SIG-M5 (cell line): Measurements from ENCODE around the gene COBLL1.
"Not testable (repeated sequence)": the region's sequence is repeated elsewhere in the genome, so short reads cannot be mapped to it uniquely, and the experiment has no call there.

ENCODE experiments used
- DNase-seq: peaks from one replicate; lab custom pipeline; 2025; lab: John Stamatoyannopoulos, UW

COBLL1 gene

DNA sequence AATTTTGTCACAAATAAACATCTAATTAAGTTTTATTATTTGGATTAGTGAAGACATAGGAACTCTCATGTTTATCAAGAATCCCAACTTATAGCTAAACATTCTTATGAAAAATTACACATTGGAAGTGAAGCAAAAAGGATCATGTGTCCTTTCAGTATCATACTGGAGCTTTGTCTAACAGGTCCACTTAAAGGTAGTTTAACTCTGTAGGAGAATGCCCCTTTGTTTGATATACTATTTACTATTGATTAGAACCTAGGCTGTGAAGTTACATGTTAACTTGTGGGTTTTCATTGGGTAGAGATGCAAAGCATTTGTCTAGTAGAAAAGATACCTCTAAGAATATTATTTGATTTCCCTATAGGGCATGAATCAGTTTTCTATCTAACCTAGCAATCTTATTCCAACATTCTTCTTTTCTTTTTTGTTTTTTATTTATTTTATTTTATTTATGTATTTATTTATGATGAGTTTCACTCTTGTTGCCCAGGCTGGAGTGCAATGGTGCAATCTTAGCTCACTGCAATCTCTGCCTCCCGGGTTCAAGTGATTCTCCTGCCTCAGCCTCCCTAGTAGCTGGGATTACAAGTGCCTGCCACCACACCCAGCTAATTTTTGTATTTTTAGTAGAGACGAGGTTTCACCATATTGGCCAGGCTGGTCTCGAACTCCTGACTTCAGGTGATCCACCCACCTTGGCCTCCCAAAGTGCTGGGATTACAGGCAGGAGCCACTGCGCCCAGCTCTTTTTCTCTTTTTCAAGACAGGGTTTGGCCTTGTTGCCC, 18.5 kb upstream of the COBLL1 start:
- DNase-seq: not testable (repeated sequence)

DNA sequence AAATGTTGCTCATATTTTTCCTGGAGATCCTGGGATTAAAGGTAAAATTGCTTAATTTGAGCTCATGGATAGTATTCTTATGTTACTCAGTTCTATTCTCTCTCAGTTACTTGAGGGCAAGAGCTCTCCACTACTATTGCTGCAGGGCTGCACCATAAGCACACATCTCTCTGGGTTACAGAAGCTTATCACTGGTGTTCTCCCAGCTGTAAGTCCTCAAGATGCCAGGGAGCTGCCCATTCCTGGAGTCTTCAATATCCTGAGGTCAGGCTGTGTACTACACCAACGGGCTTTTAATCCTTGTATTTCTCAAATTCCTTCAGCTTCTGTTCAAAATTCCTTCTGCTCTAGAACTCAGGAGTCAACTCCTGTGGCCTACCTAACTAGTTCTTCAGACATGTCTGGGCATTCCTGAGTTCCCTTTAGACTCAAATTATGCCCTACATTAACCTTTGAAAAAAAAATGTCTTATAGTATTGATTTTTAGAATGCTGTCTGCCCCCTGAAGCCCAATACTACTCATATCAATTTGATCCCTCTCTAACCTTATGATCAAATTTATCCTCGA, 17.7 kb upstream of the COBLL1 start:
- no peak for DNase-seq

DNA sequence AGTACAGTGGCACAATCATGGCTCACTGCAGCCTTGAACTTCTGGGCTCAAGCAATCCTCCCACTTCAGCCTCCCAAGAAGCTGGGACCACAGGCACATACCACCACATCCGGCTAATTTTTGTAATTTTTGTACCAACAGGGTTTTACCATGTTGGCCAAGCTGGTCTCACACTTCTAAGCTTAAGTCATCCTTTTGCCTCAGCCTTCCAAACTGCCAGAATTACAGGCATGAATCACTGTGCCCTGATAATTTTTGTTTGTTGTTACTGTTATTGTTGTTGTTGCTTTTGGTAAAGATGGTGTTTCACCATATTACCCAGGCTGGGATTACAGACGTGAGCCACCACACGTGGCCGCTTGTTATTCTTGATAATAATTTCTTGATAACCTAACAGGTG, 10.5 kb upstream of the COBLL1 start:
- no peak for DNase-seq

- DNase-seq: no peak
These were observed 8.6 kb upstream of the COBLL1 start for GRCh38 chr2:164850235-164850634.

DNA sequence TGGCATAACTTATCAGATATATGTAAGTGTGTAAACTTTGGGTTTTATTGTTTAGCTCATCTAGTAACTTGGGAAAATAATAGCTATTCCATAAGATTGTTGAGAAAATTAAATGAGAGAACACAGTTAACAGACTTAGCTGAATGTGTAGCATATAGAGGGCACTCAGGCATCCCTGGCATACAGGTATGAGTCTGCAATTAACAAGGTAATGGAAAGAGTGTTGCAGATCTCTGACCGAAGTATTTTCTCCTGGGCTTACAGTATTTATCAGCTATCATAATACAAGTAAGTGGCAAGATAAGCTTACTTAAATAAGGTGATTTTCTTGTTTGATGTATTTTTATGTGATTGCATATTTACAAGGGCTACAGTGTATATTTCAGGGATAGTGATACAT, 7.9 kb upstream of the COBLL1 start:
- no peak for DNase-seq

- DNase-seq: no peak
These were observed 6.5 kb upstream of the COBLL1 start for GRCh38 chr2:164847981-164848741.

DNA sequence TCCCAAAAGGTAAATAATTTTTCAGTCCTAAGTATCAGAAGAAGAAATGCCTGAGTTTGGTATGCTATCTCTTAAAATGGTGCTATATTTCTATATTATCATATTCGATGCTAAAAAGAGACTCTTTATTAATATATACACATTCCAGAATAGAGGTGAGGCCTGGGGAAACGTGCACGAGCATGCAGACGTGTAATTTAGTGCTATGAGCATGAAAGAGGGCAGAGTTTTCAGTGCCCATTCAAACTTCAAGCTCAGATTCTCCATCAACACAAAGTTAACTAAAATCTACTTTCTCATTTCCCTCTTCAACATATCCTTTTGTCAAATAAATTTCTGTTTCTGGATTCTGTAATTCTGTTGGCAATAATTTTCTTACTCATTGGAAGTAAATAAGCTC, 5.7 kb upstream of the COBLL1 start:
- DNase-seq: no peak

DNA sequence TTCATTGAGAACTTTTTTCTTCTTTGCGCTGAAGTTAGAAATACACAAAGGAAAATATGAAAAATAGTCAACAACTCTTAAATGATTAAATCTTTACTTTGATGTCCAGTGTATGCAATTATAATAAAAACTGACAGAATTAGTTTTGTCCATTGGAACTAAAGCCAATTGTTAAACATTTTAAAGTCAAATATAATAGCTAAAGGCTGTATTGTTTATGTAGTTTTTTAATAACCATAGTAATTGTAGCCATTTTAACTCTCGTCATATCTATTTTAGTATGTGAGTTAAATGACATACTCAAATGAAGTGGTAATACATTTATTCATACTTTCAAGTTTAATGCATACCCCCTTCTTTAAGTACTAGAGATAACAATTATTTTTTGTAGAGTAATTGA, 4.7 kb upstream of the COBLL1 start:
- no peak for DNase-seq

DNA sequence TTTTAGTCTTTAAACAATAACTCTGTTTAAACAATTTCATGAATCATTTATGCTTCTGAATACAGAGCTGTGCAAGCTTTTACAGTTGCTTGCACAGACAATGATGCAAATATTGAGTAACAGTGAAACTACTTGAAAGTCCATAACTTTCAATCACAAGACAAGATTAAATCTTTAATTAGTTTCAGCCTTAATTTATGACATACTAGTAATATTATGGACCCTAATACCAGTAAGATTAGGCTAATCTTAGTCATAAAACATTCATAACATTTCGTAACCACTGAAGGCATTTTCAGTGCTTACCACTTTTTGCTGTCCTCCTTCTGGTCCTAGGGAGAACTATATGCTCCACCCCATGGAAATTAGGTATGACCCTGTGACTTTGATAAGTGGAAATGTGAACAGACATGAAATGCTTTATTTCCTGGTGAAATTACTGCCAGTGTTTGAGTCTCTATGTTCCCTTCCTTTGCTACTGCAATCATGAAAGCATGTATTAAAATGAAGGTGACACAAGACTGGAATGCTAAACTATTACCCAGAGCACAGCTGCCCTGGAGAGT, 1.8 kb upstream of the COBLL1 start:
- no peak for DNase-seq

DNA sequence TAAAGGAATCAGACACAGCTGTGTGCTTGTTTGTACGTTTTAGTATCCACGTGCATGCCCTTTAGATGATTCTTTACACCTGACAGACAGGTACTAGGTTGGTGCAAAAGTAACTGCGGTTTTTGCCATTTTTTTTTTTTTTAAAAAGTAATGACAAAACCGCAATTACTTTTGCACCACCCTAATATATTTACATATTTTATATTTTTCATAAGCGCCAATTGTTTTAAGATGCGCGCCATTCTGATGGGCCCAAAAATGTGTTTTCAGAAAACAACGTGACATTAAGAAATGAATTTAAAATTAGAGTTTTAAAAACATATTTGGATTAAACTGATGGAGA, 972 bp upstream of the COBLL1 start:
- DNase-seq: no peak

DNA sequence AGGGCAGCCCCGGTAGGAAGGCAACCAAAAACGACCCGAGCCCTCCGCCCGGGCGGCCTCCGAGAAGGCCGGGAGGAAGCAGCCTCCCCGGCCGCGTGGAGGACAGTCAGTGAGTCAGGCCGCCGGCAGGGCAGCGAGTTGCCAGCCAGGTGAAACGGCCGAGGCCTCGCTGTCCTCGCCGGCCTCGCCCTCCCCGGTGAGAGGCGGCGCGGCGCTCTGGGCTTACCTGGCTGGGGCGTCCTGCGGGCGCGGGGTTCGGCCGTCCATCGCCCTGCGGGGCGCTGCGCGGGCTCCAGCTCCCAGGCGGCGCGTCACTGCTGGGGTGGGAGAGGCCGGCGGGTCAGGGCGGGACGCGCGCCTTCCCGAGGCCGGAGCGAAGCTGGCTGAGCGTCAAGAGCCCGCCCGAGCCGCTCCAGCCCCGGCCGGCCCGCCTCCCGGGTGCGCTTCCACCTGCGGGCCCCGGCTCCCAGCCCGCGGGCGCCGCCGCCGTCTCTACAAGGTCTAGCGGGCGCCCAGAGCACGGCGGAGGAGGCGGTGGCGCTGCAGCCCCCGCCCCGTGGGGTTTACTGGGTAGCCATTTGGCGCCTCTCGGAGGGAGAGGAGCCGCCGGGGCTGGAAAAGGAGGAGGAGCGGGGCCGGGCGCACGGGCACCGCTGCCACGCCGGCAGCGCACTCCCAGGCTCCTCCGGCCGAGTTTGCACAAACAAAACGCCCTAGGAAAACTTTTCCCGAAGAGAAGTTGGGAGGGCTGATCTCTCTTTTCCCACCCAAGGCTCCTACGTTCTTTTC, 499 bp downstream of the COBLL1 start:
- no peak for DNase-seq

- no peak for DNase-seq
These were observed 1.1 kb downstream of the COBLL1 start for GRCh38 chr2:164840458-164840929.

- no peak for DNase-seq
These were observed 1.6 kb downstream of the COBLL1 start for GRCh38 chr2:164839914-164840457.

GRCh38 chr2:164837807-164838206, 3.8 kb downstream of the COBLL1 start:
- no peak for DNase-seq

DNA sequence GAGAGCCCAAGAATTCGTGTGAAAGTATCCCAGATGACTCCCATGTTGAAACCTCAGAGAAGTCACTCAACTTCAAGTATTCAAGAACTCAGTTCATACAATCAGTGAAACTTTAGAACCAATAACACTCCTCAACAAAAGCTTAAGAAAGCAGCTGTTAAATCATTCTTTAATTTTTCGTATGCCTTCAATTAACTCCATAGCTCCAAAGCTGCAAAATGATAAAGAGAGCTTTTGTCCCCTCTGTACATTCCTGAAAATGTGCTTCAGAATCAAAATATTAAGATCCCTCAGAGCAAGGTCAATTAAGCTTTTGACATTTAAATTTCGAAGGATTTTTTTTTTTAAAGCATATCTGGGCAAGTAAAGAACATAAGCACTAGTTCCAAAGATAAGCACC, 4.7 kb downstream of the COBLL1 start:
- DNase-seq: no peak

DNA sequence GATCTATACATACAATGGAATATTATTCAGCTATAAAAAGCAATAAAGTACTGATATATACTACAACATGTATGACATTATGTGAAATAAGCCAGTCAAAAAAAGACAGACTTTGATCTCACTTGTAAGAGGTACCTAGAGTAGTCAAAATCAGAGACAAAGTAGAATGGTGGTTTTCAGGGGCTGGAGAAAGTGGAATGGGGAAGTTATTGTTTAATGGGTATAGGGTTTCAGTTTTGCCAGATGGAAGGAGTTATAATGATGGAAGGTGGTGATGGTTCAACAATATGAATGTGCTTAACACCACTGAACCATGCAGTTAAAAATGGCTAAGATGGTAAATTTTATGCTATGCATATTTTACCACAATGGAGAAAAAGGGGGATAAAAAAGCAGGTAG, 6.3 kb downstream of the COBLL1 start:
- no peak for DNase-seq

DNA sequence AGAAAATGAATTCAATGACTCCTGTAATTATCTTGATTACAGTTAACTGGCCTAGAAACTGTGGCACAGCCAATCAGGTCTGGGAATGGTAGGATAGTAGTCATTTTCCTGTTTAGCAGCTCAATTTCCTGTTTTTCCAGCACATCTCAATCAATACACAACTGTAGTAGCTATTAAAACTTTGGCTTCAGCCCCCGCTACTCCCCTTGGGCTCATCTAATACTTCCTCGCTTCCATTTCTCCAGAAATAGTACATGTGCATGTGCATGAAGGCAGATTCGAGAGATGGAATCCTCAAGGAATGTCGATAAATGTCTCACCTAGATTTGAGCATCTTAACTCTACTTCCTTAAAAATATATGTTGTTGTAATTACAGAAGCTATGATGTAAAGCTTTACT, 9.7 kb downstream of the COBLL1 start:
- no peak for DNase-seq

DNA sequence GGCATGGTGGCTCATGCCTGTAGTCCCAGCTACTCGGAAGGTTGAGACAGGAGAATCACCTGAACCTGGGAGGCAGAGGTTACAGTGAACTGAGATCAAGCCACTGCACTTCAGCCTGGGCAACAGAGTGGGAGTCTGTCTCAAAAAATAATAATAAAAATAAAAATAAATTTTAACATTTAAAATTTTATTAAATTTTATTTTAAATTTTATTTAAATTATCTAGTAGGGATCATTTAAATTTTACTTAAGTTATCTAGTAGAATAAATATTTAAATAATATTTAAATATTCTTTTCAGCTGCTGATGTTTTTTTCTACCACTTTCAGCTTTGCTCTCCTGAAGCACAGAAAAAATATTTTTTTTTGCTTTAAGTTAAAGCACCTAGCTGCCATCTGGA, 10.4 kb downstream of the COBLL1 start:
- DNase-seq: no peak

DNA sequence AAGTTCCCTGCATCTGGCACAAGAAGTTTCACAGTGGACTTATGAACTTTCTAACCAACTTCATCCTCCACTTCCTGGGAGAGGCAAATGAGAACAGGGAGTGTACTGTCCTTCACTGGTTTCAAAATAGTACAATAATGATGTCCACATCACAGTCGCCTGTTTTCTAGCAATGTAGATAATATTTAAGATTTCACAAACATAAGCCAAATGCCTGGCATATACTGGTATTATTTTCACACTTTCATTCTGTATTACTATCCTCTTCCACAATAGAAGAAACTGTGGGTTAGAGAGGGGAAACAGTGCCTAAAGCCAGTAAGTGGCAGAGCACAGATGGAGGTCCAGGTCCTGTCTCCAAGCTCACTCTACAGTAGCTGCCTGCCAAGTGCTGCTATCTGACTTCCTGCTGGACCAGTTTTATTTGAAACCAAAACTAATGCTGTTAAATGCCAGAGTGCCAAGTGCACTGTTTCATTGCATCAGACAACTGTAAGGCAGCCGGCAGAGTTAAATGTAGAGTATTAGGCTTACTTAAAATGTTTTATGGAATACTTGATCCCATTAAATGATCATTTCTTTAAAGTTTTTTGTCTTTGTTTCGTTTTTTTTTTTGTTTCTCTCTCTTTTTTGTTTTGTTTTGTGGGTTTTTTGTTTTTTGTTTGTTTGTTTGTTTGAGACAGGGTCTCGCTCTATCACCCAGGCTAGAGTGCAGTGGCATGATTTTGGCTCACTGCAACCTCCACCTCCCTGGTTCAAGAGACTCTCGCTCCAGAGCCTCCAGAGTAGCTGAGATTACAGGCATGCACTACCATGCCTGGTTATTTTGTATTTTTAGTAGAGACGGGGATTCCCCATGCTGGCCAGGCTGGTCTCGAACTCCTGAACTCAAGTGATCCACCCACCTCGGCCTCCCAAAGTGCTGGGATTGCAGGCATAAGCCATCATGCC, 15.1 kb downstream of the COBLL1 start:
- no peak for DNase-seq

DNA sequence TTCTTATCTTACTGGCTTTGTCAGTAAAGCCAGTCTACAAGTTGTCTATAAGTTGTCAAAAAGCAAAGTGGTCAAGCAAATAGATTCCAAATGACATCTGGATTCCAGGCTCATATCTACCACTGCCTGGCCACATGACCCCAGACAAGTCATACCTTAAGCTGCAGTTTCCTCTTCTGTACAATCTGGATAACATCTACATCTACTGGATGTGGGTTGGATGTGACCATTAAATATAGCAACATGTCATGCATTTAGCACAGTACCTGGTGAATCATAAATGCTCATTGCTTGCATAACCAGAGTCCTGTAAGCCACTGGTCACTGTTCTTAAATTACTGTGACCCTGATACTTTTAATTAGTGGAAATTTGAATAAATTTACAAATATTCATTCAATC, 16.8 kb downstream of the COBLL1 start:
- no peak for DNase-seq

GRCh38 chr2:164823126-164823525, 18.5 kb downstream of the COBLL1 start:
- DNase-seq: no peak
